ENCODE results near the gene HSH2D.

The HSH2D gene

DNA sequence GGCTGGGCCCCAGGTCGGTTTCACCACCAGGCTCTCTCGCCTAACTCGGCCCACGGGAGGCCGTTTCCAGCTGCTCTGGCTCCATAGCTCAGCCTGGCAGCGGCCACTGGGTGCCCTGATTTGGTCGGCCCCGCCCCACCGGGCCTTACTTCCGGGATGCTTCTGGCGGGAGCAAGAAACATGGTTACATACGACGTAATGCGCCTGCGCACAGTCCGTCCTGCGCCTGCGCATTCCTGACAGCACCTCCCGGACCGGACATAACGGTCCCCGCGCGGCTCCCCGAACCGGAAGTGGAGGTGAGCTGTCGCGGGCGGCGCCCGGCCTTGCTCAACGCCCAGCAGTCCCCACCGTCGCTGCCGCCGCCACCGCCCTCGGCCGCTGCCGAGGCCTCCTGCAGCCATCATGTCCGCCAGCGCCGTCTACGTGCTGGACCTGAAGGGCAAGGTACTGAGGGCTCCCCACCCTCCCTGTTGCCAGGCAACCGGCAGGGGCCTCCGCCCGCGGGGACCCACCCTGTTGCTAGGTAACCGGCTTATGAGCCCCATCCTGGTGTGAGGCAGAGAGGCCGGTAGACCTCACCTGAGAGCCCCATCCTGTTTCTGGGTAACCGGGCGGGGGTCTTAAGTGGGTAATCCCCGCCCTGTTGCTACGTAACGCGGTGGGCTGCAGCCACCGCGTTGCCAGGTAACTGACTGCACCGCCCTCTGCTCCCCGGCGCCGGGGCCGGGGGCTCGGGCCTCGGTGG is 54.3 kb downstream of the HSH2D start, which contains the start of gene AP1M1:
TSS of gene AP1M1 (plus strand) at position 290 of the 748 bp plus-strand sequence. CDS start at position 406, 116 bp downstream.
- peak; percentile 95 for DNase-seq

DNA sequence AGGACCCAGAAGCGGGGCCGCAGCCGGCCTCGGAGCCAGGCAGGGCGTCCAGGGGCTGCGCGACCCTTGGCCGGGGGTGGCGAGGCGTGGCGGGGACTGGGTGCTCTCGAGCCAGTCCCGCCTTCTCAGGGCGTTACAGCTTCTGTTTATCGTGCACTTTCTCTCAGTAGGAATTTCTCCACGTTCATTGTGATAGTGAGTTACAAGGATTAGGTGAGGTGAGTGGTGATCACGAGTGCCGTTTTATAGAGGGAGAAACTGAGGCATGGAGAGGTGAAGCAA is 54.8 kb downstream of the HSH2D start:
- DNase-seq, result no peak

DNA sequence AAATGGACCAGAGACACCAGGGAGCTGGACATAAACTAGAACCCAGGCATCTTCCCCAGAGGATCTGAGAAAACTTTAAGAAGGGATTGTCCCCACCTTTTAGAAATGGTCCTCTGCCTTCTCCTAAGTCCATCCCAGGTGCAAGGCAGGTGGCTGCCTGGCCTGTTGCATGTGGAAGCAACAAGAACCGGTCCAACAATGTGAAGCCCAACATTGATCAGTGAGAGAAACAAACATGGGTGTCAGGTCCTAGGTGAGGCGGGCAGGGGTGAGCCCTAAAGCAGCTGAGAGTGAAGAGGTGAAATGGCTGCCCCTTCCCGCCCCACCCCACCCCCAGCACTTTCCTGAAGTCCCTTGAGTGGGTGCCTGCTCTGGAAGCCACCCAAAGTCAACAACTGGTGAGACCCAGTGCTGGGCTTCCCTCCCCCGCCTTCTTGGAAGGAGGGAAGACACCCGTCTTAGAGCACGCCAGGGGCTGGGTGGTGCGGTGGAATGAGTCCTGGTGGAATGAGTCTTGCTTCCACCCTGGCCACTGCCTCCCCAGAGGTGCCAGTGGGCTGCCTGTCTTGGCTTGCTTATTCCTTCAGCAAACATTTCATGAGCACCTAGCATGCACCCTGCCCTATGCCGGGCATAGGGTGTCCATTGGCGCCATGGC is 55.9 kb downstream of the HSH2D start:
- DNase-seq, result no peak

DNA sequence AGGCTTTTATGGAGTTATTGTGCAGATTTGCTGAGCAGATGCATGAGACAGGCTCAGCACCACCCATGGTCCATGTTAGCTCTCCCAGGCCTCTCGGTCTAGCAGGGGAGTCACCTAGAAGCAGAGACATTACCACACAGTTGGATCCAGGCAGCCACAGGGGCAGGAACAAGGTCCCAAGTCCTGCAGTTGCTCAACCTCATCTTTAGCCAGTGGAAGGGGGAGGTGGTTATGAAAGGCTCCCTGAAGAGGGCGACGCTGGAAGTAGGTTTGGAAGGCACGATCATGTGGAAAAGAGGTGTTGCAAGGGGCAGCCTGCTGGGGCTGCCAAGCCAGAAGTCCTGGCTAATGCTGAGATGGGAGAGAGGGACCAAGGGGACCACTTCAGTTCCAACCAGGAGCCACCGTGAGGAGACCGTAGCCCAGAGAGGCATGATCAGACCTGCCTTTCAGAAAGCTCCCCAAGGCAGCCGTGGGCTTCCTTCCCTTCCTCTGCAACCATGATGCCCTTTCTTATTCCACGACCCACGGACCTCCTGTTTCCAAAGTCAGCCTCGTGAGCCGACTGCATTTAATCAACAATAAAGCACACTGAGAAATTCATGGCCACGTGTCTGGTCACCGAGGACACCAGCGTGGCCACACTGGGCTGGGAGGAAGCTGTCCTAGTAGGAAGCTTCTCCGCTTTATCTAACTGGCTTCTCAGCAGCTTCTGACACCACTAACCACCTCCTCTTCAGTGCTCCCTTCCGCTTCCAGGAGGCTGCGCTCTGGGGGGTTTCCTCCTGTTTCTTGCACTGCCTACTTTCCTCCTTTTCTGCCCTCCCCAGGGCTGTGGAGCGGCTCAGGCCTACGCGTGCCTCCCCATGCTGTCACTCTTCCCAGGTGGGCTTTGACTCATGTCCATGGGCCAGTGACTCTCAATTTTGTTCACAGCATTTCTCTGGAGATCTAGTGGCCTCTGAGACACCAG is 56.8 kb downstream of the HSH2D start:
- no peak for DNase-seq

DNA sequence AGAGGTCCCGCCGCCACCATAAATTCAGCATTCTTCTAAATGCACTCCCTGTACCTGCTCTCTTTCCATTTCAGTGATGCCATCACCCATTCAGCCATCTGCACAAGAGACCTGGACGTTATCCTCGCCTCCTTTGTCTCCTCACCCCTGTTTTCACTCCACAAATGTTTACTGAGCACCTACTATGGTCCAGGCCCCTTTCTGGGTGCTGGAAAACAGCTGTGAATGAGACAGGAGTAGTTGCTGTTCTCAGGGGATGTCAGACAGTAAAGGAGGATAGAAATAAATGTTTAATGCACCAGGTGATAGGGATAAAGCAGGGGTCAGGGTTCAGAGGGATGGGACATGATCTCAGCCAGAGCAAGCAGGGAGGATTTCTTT is 57.5 kb downstream of the HSH2D start:
- no peak for DNase-seq

DNA sequence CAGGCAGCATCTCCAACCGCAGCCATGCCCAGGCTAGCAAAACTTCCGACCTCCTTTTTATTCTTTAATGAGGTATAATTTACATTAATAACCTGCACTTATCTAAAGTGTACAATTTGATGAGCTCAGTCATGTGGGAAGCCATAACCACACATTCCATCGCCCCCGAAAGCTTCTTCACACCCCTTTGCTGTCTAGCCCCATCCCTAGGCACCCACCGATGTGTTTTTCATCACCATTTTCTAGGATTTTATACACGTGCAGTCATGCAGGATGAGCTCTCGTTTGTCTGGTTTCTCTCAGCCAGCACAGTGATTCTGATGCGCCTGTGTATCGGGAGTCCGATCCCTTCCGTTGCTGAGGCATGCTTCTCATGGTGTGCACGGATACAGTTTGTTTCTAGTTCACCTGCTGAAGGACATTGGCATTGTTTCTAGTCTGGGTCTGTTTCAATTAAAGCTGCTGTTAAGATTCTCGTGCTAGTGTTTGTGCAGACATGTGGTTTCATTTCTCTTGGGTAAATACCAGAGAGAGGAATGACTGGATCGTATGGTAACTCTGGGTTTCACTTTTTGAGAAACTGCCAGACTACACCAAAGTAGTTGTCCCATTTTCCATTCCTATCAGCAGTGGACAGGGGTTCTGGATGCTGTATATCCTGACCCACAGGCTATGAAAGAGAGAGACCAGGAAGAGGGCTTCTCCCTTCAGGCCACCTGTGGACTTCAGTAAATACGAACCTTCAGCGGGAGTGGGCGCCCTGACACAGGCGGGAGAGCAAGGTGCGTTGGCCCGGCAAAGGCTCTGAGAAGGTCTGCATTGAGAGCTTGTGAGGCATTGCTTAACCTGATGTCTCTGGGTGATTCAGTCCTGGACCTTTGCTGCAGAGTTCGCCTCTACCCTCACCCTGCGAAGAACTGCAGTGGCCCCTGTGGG is 59.1 kb downstream of the HSH2D start:
- no peak for DNase-seq

DNA sequence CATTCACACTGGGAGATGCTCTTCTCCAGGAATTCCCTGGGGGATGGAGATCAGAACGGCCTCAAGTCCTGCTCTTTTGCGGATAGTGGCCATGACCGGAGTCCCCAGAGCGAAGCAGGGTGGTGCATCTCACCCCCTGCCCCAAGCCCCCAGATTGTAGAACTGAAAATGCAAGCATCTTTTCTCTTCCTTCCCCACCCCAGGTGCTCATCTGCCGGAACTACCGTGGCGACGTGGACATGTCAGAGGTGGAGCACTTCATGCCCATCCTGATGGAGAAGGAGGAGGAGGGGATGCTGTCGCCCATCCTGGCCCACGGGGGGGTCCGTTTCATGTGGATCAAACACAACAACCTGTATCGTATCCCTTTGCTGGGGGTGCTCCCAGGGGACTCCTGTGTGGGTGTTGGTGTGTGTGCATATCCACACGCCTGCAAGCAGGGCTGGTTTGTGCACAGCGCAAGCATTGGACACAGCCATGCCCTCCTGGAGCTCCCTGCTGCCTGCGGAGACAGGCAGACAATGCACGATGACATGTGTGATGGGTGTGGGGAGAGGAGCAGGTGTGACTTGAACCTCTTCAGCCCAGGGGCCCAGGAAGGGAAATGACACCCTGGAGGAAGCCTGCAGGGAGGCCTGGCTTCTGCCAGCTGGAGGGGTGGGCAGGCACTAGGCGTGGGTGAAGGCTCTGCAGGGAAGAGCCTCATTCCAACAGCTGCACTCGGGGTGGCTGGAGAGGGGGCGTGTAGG is 59.9 kb downstream of the HSH2D start:
- DNase-seq, result no peak

DNA sequence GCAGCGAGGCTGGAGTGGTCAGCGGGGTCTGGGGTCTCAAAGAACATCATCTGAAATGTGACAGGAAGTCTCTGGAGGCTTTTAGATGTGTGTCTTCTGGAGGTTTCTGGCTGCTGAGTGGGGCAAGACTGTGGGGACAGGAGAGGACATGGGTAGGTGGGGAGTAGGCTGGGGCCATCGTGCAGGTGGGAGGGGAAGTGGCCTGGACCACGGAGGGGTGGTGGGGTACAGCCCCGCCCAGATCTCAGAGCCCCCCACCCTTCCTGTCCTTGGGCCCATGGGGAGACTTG is 60.5 kb downstream of the HSH2D start:
- DNase-seq, result no peak

DNA sequence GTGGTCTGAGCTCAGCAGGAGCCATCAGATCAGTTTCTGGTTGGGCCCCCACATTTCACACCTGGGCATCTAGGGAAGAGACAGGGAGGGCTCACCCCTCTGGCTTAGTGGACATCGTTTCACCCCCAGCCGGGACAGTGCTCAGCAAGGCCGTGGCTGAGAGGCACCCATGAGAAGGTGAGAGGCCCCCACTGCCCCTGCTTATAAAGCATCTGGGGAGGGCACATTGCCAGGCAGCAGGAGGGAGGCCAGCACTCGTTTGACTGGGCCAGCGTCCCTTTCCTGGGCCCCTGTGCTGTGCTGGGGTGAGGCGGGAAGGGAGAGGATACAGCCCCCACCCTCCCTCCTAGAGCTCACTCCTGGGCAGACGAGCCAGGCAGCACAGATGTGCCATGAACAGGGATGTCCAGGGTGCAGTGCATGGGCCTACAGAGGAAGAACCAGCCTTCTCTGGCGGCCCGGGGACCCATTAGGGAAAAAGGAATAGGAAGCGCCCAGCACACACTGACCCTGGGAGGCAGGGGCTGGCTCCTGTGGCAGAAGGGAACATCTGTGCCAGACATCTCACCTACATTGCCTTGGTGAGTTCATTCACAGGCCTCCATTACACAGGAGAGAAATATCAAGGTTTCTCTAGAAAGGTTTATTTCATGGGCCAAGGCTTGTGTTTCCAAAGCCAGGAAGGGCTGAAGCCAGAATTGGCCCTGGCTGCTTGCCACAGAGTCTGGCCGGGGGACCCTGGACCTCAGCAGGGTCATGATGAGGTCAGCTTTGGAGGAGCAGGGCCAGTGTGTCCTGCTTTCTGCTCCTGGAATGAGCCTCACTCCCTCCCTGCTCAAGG is 61.9 kb downstream of the HSH2D start:
- DNase-seq, result no peak

DNA sequence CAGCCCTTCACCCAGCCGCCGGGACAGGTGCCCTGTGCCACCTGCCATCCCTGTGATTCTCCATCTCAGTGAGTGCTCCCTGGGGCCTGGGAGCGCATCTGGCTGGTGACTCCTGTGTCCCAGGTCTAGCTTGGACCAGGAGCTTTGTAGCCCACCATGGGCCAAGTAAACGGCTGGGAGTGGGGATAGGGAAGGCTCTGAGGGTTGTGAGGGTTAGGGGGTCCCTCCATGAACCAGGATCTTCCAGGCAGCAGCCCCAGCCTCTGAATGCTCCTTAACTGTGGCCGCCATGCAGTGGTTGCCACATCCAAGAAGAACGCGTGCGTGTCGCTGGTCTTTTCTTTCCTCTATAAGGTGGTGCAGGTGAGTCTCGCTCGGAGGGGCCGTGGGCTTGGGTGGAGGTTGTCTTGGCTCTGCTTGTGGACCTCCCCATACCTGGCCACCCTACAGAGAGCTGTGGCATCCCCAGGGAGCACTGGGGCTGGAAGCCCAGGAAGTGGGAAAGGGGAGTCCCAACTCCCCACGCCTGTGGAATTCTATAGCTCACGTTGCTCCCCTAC is 62.6 kb downstream of the HSH2D start:
- no peak for DNase-seq

DNA sequence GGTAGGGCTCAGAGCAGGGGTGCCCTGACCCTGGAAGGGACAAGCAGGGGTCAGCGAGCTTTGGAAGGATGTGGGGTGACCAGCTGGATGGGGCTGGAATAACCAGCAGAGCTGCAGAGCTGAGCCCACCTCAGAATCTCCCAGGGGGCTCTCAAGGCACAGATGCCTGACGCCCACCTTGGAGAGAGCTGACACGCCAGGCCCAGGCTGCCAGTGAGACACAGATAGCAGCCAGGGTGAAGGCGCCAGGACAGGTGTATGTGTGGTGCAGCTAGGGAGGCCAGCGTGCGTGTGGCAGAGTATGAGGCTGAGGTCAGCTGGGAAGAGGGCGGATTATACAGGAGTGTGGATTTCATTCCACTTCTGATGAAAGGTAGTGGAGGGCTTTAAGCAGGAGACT is 63.2 kb downstream of the HSH2D start:
- DNase-seq, result no peak

DNA sequence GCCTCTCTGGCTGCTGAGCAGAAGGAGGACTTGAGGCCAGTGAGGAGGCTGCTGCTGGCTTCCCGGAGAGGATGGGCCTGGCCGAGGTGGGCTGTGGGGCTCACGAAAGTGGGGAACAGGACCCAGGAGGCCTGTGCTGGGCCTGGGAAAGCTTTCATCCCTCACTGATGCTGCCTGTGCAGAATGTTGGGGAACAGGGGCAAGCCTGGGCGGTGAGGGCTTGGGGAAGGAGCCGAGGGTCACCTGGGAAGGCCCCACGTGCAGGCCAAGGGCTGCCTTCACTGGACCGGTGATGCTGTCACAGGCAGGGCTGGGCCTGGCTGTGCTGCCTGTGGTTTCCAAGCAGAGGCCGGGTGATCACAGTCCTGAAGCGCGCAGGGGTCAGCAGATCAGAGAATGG is 63.6 kb downstream of the HSH2D start:
- DNase-seq, result no peak

DNA sequence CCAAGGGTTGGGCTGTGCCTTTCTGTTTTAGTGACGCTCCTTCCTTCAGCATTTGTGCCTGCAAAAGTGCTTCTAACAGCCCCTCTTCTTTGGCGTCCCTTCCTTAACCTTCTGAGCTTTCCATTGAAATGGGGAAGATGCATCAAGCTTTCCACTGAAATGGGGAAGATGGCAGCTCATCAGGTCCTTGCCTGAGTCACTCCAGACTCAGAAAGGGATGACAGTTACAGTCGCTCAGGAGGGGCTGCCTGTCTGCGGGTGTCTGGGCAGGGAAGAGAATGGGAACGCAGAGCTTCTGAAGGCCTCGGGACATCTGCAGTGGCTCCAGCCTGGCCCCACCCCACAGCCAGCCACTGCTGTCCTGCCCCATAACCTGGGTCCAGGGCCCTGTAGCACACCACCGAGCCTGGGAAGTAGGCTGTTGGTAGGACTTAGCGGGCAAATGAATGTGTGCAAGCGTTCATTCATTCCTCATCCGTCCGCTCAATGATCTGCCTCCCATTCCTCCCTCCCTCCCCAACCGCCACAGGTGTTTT is 64.1 kb downstream of the HSH2D start:
- no peak for DNase-seq
